Stimulated activated CD8-positive, alpha-beta memory T cell treated with anti-CD3 and anti-CD28 coated beads, Interleukin-12 subunit alpha, Interleukin-12 subunit beta, amount 100 ng/mL, for 4 hours (primary cell): ENCODE results near the gene PLAA.
A peak's percentile ranks its signal among the peaks of the same experiment; 100 is the strongest.

Experiments used
- DNase-seq: peaks from one replicate; pipeline ENCODE4 v3.0.0-alpha.2; 2020; ENCODE audit warnings: low read depth

The PLAA gene

DNA sequence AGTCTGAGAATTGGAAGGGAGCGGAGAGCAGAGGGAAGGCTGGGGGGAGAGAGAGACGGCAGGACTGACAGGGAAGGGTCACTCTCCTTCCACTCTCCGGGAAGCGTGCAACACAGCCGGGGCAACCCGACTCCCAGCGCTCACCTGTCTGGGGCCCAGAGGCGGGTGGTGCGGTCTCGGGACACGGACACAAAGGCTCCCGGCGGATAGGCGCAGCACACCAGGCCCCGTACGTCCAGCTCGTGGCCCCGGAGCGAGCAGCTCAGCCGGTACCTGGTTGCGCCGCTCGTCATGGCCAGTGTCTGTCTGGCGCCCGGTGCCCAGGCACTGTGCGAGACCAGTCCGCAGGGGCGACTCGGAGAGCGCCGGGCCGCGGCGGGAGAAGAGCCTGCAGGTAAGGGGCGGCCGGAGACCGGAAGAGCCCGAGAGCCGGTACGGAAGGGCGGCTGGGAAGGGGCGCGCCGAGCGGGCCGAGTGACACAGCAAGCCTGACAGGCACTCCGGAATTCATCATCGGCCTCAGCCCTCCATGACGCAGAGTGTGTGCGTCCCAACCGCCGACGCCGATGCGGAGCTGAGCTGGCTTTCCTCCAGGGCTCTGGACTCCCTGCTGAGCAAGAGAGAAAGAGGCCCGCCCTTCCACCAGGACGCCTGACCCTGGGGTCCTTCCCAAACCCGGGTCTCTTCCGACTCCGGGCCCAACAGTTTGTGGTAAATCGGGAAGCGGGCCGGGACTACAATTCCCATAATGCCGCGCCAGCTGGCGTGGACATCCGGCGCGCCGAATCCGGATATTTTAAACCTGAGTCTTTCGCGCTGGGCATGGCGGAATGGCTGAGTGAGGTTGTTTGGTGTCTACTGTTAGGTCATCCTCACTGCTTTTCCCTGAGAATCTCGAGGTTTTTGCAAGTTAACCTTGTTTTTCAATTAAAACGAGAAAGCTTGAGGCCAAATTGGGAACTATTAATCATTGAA, at the start of gene PLAA:
PLAA (minus strand) TSS at position 490 of the 975 bp plus-strand sequence; CDS start at position 293, 197 bp downstream.
- peak; percentile 71 for DNase-seq

DNA sequence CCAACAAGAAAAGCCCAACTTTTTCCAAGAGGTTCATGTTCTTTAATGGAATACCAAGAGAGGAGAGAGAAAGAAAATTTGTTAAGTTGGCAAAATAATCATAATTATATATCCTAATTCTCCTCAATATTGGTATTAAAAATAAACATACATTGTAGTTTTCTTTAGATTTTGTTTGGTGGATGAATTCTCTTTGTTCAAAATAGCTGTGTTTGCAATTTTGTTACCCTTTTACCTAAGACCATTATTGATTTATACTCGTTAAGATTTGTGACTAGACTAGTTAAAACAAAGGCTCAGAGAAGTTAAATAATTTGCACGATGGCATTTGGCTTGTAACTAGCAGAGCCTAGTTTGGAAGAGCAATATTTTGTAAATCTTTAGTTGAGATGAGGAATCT, 48.8 kb upstream of the PLAA start:
- no peak for DNase-seq

DNA sequence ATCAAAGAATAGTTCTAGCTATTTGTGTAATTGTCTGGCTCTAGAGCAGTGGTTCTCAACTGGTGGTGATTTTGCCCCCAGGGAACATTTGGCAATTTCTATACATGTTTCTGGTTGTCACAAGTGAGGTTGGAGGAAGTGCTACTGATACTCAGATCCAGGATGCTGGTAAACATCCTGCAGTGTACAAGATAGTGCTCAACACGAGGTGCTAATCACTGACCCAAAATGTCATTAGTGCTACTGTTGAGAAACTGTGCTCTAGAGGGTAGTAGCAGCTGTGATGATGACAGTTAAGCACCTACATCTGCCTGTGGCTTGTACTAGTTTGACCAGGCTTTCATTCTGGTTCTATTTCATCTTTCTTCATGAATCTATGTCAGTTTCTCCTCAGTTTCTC, 36.3 kb upstream of the PLAA start:
- no peak for DNase-seq

DNA sequence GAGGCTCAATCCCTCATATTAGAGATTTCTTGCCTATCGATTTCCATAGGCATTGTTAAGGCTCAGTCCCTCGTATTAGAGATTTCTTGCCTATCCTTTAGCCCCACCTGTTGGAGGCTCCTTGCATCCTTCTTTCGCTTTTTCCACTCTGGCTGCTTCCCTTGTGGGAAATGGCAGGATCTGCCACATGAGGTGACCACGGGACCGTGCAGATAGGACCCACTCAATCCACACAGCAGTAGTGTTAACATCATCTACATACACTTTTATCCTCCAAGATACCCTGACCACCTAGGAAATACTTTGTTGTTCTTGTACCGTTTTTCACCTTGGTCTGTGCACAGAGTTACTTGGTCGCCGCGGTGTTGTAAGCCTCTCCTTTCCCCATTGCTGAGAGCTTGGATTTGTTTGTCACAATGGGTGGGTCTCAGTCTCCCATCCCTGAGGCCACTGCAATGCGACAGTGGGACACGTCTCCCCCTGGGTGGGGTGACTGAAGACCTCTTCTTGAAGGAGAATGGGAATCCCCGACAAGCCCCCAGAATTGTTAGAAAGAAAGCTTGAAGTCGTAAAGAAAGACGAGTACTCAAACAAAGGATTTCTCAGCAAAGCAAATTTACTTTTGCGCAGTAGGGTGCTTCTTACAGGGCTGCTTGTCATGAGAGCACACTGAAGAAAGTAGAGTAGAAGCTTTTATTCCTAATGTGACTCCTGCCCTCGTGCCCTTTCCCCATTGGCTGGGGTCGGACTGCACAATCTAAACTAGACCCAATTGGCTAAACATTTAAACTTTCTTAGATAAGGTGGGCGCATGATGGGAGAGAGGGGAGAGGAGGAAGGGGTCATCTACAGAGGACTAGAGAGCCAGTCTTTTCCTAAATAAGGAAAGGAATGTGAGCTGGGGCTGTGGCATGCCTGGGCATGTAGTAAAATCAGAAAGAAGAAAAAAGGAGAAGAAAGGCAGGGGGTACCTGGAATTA, 29.0 kb upstream of the PLAA start:
- DNase-seq, result no peak

DNA sequence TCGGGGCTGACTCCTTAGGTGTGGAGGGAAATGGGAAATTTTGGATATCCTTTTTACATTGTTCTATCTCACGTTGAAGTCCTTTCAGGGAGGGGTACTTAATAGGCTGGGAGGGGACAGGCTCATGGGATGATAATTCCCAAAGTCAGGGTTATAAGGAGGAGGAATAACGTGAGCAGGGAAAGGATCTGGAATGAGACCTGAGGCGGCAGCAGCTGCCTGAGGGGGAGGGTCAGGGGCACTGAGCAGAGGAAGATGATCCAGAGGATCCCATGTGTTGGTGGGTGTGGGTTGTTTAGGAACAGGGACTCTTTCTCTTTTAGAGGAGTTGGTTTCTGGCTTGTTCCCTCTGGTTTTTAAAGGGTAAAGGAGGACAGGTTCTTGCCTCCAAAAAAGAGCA, 27.9 kb upstream of the PLAA start:
- DNase-seq, result no peak

DNA sequence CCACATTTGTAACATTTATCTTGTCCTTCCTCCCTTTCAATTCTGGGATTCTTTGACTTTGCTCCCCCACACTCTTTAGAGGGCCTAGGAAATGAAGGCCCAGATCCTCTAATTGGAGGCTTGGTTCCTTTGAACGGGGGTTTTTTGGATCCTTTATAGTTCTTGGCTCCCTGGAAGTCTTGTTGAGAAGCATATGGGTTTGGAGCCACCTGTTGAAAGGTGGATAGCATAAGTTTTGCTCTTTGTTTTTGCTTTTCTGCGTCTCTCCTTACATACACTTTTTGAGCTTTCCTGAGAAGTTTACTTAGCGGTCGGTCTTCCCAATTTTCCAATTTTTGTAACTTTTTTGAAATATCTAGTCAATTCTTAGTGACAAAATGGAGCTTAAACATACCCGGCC, 26.9 kb upstream of the PLAA start:
- no peak for DNase-seq

DNA sequence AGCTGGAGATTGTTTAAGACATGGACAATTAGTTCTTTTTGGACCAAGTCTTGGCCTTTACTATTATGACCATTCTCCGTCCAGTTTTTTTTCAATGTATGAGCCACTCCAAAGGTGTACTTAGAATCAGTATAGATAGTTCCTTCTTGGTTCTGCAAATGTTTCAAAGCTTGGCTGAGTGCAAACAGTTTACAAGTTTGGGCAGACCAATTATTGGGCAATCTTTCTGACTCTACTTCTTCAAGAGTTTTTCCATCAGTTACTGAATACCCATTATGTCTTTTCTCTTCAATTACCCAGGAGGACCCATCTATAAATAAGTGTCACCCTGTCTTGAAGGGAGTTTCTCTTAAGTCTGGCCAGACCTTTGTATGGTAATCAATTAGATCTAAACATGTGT, 24.7 kb upstream of the PLAA start:
- DNase-seq, result no peak

DNA sequence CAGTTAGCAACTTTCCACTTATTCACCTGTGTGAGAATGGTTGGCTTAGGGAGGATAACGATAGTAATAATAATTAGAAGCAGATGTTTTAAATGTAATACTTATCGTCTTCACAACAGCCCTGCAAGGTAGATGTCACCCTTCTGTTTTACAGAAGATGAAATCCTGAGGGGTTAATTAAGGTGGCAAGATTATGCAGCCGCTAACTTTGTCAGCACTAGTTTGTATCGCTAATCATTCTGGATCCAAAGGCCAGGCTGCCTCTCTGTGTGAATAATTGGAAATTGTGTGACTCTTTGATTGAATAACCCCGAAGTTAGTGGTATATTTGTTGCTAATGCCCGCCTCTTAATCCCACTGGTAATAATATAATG, 9.8 kb upstream of the PLAA start:
- DNase-seq, result no peak

DNA sequence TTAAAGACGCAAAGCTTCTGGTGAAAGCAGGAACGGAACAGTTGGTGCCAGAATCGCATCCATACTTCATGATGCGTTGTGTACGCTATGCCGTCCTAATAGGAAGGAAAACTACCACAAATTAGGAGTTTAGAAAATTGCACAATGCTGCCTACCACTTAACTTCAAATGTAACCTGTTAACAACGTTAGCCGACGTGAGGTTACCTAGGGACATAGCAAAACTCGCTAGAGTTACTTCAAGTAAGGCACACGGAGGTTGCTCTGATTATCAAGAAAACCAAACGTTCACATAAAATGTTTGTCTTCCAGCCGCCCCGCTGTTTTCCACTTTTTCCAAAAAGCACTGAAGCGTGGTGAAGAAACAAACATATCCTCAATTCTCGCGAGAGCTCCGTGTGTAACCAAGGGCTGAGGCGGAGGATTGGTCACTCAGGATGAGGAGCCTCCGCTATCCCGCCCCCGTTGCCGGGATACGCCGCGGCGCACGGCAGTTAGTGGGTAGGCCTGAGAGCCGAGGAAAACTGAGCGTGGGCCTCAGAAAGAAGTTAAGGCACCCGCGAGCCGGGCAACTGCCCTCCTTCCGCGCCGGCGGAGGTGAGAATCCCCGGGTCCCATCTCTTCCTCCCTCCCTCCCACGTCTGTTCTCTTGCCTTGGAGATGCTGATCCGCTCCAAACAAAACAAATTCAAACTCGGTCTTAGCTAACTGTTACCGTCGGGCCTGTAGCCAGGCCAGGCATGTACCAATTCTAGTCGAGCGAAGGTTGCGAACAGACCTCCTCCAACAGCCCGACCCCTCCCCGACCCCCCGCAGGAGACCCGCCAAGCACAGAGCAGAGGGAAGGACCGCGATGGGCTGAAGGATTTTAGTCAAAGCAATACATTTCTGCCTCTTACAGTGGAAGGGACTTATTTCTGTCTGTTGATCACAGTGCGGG, 9.1 kb upstream of the PLAA start, which contains the start of gene IFT74:
IFT74 (plus strand) TSS at position 492 of the 939 bp plus-strand sequence. CDS start 5,556 bp downstream, outside the sequence.
- DNase-seq, result peak; percentile 82

DNA sequence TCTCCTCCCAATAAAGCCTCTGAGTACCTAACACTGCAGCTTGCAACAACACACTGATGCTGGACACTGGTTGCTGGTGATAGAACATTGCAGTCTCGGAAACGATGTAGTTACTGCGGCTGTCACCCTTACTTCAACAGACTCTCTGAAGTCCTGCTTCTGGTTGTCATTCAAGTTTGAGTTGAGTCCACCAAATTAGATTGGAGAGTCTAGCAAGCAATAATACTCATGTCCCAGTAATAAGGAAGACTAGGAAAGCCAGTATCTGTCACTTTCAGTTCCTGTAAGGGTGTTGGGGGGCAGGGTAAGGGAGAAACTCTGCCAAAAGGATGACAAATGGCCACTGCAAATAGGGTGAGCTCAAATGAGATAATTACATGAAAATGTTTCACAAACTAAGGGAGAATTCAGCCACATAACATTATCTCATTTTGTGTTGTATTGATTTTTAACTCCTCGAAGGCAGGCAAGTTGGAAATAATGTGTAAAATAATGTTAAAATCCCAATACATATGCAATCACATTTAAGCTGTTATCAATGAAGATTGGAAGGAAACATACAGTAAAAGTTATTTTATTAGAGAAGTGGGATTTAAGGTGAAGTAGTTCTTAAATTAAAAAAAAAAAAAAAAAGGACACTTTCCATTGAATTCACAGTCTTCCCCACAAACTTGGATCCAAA, 8.3 kb upstream of the PLAA start:
- DNase-seq, result no peak

DNA sequence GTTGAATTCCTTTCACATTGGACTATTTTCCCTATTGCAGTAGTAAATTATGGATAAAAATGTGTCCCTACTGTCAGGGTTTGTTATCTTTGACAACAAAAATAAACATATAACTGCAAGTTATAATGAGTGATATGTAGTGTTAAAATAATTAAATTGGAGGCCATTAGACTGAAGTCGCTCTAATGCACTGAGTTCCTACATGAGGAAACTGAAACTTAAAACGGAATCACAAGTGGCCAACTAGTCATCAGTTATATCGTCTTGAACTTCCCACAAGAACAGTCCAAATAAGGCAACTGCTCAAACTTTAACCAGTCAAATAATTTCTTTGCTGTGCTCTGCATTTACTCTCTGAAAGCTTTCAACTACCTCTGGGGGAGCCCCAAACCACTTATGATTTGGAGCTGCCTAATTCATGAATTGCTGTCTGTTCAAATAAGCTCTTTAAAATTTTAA, 7.0 kb upstream of the PLAA start:
- DNase-seq, result no peak

DNA sequence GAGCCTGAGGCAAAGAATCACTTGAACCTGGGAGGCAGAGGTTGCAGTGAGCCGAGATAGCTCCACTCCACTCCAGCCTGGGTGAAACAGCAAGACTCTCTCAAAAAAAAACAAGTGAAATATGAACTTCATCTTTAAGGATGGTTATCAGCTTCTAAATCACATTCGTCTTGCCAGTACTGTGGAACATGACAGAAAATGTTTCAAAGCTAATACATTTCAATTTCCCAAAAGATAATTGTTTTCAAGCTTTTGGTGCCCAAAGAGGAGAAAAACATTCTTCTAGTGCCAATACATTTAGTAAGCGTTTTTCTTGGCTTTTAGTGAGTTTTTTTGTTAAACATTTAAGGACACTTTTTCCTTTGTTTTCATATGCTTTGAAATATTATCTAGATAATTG, 4.8 kb upstream of the PLAA start:
- DNase-seq, result no peak

DNA sequence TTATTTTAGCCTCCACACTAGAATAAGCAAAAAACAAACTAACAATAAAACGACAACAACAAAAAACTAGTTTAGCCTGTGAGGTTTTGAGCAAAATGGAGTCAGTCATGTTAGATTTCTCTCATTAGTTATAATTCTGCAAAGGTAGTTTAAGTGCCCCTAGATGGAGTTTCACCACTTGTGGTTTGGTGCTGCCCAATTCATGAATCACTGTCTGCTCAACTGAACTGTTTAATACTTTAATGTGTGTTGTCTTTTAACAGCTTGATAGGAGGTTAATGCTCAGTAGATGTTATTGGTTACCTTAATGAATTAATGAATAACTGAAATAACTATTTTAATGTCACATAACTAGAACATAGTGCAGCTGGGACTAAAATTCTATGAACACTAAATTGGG, 3.5 kb upstream of the PLAA start:
- no peak for DNase-seq

DNA sequence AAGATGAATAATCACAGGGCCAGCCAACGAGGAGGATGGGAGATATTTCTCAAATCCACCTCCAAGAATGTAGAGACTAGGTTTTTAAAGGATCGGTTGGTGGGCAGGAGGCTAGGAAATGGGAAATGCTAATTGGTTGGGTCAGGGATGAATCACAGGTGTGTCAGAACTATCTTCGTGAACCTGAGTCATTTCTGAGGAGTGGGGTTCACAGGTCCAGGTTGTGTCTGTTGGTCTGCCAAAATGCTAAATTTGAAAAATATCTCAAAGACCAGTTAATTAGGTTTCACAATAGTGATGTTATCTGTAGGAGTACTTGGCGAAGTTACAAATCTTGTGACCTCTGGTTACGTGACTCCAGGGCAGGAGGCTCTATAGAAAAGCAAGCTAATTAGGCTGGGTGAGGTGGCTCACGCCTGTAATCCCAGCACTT, 2.6 kb upstream of the PLAA start:
- no peak for DNase-seq

DNA sequence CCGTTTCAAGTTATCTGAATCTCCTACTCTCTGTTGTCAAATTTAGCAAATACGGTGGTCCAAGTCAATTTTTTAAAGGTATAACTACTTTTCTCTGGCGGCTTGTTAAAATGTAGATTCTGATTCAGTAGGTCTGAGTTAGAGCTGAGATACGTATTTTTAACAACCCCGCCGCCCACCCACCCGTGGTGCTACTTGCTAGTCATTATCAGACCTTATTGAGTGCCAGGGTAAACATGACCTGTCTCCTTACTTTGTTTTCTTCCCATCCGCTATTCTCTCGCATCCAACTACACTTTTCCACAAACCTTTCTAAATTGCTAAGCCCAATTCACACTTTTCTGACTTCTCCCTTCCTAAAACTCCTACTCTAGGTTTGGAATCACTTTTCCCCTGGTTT, 694 bp upstream of the PLAA start:
- no peak for DNase-seq

DNA sequence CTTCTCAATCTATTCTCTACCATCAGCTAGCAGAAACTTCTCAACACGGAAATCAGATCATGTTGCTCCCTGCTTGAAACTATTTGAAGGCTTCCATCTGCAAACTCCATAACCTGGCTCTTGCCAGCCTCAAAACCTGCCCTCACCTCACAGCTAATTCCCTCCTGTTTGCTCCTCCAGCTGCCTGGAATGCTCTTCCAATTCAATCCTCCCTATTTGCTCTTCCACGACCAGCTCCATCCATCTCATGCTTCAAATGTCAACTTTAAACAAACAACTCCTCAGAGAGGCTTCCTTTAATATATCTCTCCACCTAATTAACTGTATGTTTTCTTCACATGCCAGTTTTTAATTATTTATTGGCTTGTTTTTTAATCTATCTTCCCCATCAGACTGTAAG, 1.5 kb downstream of the PLAA start:
- DNase-seq, result no peak

DNA sequence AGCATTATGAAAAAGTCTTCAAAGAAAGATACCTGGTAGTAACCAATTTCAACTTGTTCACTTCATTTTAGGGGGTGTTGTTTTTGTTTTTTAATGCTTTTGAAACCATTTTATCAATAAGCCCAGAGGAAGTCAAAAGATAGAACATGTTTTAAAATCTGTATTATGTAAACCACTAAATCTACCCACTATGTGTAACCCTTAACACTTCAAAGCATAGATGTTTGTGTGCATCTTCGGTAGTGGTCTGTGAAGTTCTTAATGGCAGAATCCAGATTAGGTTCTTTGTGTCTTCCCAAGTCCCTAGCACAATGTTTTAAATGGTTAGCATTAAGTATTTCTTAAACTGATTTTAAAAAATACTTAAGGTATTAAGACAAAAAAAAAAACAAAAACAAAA, 6.3 kb downstream of the PLAA start:
- no peak for DNase-seq

DNA sequence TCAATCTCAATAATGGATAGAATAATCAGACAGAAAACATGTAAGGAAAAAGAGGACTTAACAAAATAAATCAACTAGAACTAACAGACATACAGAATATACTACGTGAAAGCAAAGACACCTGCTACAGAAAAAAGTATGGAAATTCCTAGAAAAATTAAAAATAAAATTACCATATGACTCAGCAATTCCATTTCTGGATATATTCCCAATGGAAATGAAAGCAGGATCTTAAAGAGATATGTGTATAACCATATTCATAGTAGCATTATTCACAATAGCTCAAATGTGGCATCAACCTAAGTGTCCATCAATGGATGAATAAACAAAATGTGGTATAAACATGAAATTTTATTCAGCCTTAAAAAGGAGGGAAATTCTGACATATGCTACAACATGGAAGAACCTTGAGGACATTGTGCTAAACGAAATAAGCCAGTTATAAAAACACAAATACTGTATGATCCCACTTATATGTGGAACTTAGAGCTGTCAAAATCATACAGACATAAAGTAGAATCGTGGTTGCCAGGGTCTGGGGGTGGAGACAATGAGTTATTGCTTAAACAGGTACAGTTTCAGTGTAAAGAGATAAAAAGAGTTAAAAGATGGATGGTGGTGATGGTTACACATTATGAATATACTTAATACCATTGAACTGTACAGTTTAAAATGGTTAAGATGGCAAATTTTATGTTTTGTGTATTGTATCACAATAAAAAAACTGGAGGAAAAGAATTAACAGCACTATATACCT, 6.9 kb downstream of the PLAA start:
- DNase-seq, result no peak

DNA sequence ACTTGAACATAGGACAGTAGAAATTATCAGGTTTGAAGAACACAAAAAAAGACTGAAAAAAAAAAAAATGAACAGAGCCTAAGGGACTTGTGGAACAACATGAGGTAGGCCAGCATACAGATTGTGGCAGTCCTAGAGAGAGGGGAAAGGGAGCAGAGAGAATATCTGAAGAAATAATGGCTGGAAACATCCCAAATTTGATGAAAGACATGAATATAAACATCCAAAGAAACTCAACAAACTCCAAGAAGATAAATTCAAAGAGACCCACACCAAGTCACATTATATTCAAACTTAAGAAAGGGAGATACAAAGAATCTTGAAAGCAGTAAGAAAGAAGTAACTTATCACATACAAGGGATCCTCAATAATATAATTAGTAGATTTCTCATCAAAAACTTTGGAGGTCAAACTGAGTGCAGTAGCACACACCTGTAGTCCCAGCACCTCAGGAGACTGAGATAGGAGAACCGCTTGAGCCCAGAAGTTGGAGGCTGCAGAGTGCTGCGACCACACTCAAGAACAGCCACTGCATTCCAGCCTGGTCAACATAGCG, 9.1 kb downstream of the PLAA start:
- DNase-seq, result no peak

DNA sequence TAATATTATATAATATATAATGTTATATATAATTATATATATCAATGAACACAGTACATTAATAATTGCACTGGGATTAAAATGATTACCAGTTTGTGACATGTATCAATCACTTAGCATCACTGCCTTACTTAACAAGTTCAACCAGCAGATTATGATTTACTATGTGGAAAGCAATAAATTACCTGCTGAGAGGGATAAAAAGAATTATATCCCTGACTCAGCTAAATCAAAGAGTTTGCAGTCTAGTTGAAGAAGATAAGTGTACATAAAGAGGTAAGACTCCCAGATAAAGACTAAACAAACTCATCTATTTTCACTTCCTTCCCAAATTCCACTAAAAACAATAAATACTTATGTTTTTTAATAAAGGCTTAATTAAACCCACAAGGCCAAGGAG, 11.2 kb downstream of the PLAA start:
- no peak for DNase-seq
